IPS DF 4.7 (cell line): ENCODE results near the gene ANKMY2.
A peak's percentile ranks its signal among the peaks of the same experiment; 100 is the strongest.
"Not testable (repeated sequence)": the region's sequence is repeated elsewhere in the genome, so short reads cannot be mapped to it uniquely, and the experiment has no call there.

Source experiments
- DNase-seq: peaks from one replicate; pipeline ENCODE4 v3.0.0-alpha.2; 2013; ENCODE audit warnings: low spot score; ENCODE audit errors: extremely low read depth

Gene ANKMY2

GRCh38 chr7:16645593-16646471 is at the start of gene ANKMY2, which contains the start of gene BZW2:
Gene ANKMY2, minus strand, starts transcription at chr7:16645754. Its CDS starts 181 bp downstream, at chr7:16645573.
Gene BZW2, plus strand, starts transcription at chr7:16646181. Its CDS starts 19,263 bp downstream, at chr7:16665444.
- peak; percentile 79 for DNase-seq

- DNase-seq = no peak
These were observed 49.3 kb upstream of the ANKMY2 start for GRCh38 chr7:16694806-16695205.

- DNase-seq = no peak
These were observed 48.2 kb upstream of the ANKMY2 start for GRCh38 chr7:16693601-16694318.

GRCh38 chr7:16691241-16691640 is 45.7 kb upstream of the ANKMY2 start:
- no peak for DNase-seq

- no peak for DNase-seq
These were observed 42.7 kb upstream of the ANKMY2 start for GRCh38 chr7:16688249-16688648.

GRCh38 chr7:16685535-16685934 is 40.0 kb upstream of the ANKMY2 start:
- no peak for DNase-seq

GRCh38 chr7:16684935-16685334 is 39.4 kb upstream of the ANKMY2 start:
- no peak for DNase-seq

DNA sequence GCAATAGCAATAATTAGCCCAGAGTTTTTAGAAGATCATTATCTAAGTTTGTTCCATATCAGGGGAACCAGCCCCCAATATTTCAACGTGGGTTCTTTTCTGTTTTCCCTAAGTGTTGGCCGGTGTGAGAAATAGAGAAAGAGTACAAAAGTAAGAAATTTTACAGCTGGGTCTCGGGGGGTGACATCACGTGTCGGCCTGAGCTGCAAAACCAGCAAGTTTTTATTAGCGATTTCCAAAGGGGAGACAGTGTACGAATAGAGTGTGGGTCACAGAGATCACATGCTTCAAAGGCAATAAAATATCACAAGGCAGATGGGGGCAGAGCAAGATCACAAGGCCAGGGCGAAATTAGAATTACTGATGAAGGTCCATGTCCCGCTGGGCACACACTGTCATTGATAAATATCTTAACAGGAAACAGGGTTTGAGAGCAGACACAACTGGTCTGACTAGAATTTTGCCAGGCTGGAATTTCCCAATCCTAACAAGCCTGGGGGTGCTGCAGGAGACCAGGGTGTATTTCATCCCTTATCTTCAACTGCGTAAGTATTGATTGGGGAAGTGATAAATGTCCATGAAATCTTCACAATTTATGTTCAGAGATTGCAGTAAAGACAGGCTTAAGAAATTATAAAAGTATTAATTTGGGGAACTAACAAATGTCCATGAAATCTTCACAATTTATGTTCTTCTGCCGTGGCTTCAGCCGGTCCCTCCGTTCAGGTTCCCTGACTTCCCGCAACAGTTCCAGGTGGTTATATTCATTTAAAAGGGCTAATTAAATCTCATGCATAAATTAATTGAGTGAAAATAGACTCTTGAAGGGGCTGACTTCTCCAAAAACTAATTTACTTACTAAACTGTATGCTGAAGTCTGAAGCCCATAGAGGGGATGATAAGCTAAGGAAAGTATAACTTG is 33.4 kb upstream of the ANKMY2 start:
- not testable (repeated sequence) for DNase-seq

DNA sequence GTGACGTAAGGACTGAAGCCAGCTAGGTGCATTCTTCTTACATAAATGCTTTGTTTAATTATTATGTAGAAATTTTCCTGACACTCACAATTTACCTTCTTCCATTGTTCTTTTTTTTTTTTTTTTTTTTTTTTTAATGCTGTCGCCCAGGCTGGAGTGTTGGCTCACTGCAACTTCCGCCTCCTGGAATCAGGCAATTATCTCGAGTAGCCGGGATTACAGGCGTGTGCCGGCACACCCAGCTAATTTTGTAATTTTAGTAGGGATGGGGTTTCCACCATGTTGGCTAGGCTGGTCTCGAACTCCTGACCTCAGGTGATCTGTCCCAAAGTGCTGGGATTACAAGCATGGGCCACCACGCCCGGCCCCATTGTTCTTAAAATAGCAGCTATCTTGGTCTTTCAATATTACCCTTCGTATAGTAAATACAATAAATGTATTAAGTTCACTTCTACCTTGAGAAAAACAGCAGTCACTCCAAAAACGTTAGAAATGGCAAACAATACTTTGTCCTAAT is 32.5 kb upstream of the ANKMY2 start:
- no peak for DNase-seq

GRCh38 chr7:16675277-16675676 is 29.7 kb upstream of the ANKMY2 start:
- no peak for DNase-seq

DNA sequence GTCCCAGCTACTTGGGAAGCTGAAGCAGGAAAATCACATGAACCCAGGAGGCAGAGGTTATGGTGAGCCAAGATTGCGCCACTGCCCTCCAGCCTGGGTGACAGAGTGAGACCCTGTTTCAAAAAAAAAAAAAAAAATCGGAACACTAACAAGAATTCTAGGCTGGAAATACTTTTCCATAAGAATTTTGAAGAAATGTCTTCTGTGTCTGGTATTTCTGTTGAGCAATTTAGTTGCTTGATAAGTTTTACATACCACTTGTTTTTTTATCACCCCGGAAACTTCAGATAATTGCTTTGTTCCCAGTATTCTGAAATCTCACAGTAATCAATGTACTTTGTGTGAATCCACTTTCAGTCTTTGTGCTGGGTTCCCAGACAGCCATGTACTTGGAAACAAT is 26.3 kb upstream of the ANKMY2 start:
- no peak for DNase-seq

DNA sequence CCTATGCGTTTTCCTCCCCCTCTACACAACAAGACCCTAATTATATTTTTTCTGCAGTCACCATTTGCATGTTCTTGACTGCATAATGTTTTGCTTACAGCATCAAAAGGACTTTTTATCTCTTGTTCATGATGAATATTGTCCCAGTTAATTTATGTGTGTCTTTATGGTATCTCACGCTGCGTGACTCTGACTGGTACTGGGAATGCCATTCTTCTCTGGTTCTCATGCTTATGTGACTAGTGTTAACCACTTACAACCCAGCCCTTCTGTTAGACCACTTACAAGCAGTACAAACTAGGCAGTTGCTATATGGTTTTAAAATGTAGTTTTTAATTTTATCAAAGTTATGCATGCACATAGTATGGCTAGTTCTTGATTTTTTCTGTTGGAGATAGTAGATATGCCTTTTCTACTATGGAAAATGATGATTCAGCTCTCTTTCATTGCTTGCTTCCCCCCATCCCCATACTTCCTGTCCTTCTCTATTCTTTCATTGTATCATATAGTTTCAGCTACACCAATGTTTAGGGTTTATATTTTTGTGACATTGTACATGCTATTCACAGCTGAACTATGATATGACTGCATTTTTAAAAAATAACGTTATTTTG is 25.3 kb upstream of the ANKMY2 start:
- DNase-seq = no peak

- DNase-seq = no peak
These were observed 24.5 kb upstream of the ANKMY2 start for GRCh38 chr7:16670021-16670420.

DNA sequence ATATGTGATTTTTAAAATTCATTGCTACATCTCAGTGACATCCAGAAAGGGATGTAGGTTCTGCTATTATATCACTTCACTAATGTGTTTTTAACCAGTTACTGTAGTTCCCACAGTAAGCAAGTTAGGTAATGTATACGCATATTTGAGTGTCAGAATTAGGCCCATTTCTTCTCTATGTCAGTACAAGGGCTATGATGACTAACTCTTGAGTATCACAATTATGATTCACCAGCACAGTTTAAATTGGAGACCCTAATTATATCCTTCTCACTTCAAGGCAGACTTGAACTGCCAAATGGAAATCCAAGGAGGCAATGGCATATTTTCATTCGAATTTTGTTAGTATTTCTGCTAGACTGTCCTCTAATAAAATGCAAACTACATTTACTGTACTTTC is 24.0 kb upstream of the ANKMY2 start:
- no peak for DNase-seq

DNA sequence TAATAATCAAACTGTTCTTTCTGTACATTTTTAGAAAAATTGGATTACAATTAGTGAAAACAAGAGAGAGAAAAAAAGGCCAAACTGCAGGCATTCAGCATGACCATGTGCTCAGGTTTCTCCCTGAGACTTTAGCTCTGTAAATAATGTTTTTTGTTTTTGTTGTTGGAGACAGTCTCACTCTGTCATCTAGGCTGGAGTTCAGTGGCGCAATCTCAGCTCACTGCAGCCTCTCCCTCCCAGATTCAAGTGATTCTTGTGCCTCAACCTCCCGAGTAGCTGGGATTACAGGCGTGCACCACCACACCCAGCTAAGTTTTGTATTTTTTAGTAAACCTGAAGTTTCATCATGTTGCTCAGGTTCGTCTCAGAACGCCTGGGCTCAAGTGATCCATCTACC is 23.4 kb upstream of the ANKMY2 start:
- no peak for DNase-seq

- no peak for DNase-seq
These were observed 22.7 kb upstream of the ANKMY2 start for GRCh38 chr7:16668049-16668858.

- no peak for DNase-seq
These were observed 21.8 kb upstream of the ANKMY2 start for GRCh38 chr7:16667355-16667754.

DNA sequence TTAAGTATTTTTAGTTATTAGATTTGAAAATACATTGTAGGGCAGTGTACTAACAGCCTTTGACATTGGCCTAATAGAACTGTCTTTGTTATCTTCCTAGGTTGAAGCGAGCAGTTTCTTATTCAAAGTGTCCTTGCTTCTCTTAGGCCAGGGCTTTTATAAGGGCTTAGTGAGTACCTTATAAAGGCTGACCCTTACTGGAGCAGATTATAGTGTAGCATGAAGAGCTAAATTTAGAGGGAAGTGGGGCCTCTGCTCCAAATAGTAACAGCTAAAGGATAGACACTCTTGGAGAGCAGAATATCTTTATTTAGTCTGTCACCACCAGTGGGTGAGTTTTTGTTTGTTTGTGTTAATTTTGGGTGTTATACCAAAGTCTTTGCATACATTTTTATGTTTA is 16.4 kb upstream of the ANKMY2 start:
- DNase-seq = no peak

- DNase-seq = no peak
These were observed 15.3 kb upstream of the ANKMY2 start for GRCh38 chr7:16660702-16661464.
